OCI-LY3 (cell line): ENCODE results near the gene CELA2A.

Experiments used
- H2AFZ ChIP-seq: fragments of 200-600, 300-600 bp; shearing (Covaris generic); 2 replicates; pipeline ENCODE4 v1.6.0; 2014; ENCODE audit warnings: antibody characterized with exemption, low read depth, low read length
- H3K27ac ChIP-seq: fragments of 200-600, 300-600 bp; sonication (generic); 2 replicates; pipeline ENCODE4 v1.5.1; 2014; ENCODE audit warnings: mild to moderate bottlenecking, low read length, moderate library complexity, mixed read lengths
- H3K27me3 ChIP-seq: fragments of 200-600, 300-600 bp; sonication (generic); 2 replicates; pipeline ENCODE4 v1.6.1; 2014; ENCODE audit warnings: low read depth, low read length, mixed read lengths
- H3K36me3 ChIP-seq: fragments of 200-600, 300-600 bp; sonication (generic); replicated peaks from 2 replicates; pipeline ENCODE3; 2014; ENCODE audit warnings: low read depth, low read length, mixed read lengths
- H3K4me1 ChIP-seq: fragments of 300-600, 200-600 bp; sonication (generic); 2 replicates; pipeline ENCODE4 v1.6.1; 2014; ENCODE audit warnings: low read length, mixed read lengths
- H3K4me2 ChIP-seq: fragments of 200-600, 300-600 bp; sonication (generic); 2 replicates; pipeline ENCODE4 v1.6.1; 2014; ENCODE audit warnings: low read length, mixed read lengths
- H3K4me3 ChIP-seq: fragments of 300-600, 200-600 bp; sonication (generic); 2 replicates; pipeline ENCODE4 v1.5.1; 2014; ENCODE audit warnings: antibody characterized with exemption, mild to moderate bottlenecking, low read length, moderate library complexity
- H3K79me2 ChIP-seq: fragments of 300-600, 200-600 bp; shearing (Covaris generic); 2 replicates; pipeline ENCODE4 v1.6.1; 2014; ENCODE audit warnings: mild to moderate bottlenecking, low read length, mixed read lengths
- H3K9ac ChIP-seq: fragments of 300-600, 200-600 bp; shearing (Covaris generic); 2 replicates; pipeline ENCODE4 v1.6.0; 2014; ENCODE audit warnings: mild to moderate bottlenecking, low read length, moderate library complexity
- H3K9me3 ChIP-seq: fragments of 200-600, 300-600 bp; shearing (Covaris generic); 2 replicates; pipeline ENCODE4 v1.6.1; 2014; ENCODE audit warnings: low read length, mixed read lengths; ENCODE audit not compliant: insufficient read depth
- H4K20me1 ChIP-seq: fragments of 200-600, 300-600 bp; sonication (generic); 2 replicates; pipeline ENCODE4 v1.6.1; 2016; ENCODE audit warnings: low read length, mixed read lengths; ENCODE audit not compliant: insufficient read depth
- CTCF ChIP-seq: fragments of 200-600, 300-600 bp; sonication (generic); IDR thresholded peaks from 2 replicates; pipeline ENCODE4 v1.5.1; 2014; ENCODE audit warnings: antibody characterized with exemption, low read length, low read depth
- EZH2phosphoT487 ChIP-seq: fragments of 200-600 bp; shearing (Covaris generic); IDR thresholded peaks from 2 replicates; pipeline ENCODE4 v1.6.1; 2018; ENCODE audit warnings: antibody characterized with exemption, mixed run types, low read depth

Gene CELA2A

GRCh38 chr1:15439325-15439724, 17.2 kb upstream of the CELA2A start:
- no peak overlapping the region for H3K27ac ChIP-seq
- H3K9me3 ChIP-seq: no peaks in the 10 kb centered on the region
- no peak overlapping the region for H2AFZ ChIP-seq
- H3K9ac ChIP-seq: no peak overlapping the region
- no peak overlapping the region for H3K4me3 ChIP-seq
- H3K27me3 ChIP-seq: no peaks in the 10 kb centered on the region
- H3K36me3 ChIP-seq: no peaks in the 10 kb centered on the region
- H4K20me1 ChIP-seq: no peaks in the 10 kb centered on the region
- peaks cover 11% of the 10 kb centered on the region for H3K4me1 ChIP-seq
- H3K4me2 ChIP-seq: no peak overlapping the region
- H3K79me2 ChIP-seq: no peaks in the 10 kb centered on the region
- no peak for TF ChIP-seq EZH2phosphoT487
- TF ChIP-seq CTCF: no peak

- Histone ChIP-seq H3K27me3 (no peaks in the 10 kb centered on the region), H3K27ac (no peak overlapping the region), H3K9ac (no peak overlapping the region), H3K4me2 (no peak overlapping the region), H3K36me3 (no peaks in the 10 kb centered on the region), H2AFZ (no peak overlapping the region), H4K20me1 (no peaks in the 10 kb centered on the region), H3K79me2 (no peaks in the 10 kb centered on the region), H3K4me3 (no peak overlapping the region), H3K9me3 (no peaks in the 10 kb centered on the region), H3K4me1 (peaks cover 11% of the 10 kb centered on the region)
- TF ChIP-seq CTCF: no peak
- no peak for TF ChIP-seq EZH2phosphoT487
These were observed 16.2 kb upstream of the CELA2A start for GRCh38 chr1:15440357-15440756.

- H3K27ac ChIP-seq: no peak overlapping the region
- no peak overlapping the region for H3K4me2 ChIP-seq
- no peak overlapping the region for H3K4me3 ChIP-seq
- H3K4me1 ChIP-seq: peaks cover 11% of the 10 kb centered on the region
- TF ChIP-seq CTCF (no peak), EZH2phosphoT487 (no peak)
- no peaks in the 10 kb centered on the region for H3K36me3 ChIP-seq
- H3K27me3 ChIP-seq: no peaks in the 10 kb centered on the region
- H2AFZ ChIP-seq: no peak overlapping the region
- H3K9ac ChIP-seq: no peak overlapping the region
- no peaks in the 10 kb centered on the region for H3K9me3 ChIP-seq
- no peaks in the 10 kb centered on the region for H4K20me1 ChIP-seq
- H3K79me2 ChIP-seq: no peaks in the 10 kb centered on the region
These were observed 15.3 kb upstream of the CELA2A start for GRCh38 chr1:15441247-15441646.

GRCh38 chr1:15442119-15442518, 14.4 kb upstream of the CELA2A start:
- Histone ChIP-seq H3K79me2 (no peaks in the 10 kb centered on the region), H3K9me3 (no peaks in the 10 kb centered on the region), H3K4me2 (no peak overlapping the region), H3K4me1 (peaks cover 11% of the 10 kb centered on the region), H3K9ac (no peak overlapping the region), H4K20me1 (no peaks in the 10 kb centered on the region), H3K36me3 (no peaks in the 10 kb centered on the region), H3K27me3 (no peaks in the 10 kb centered on the region), H3K27ac (no peak overlapping the region), H2AFZ (no peak overlapping the region), H3K4me3 (no peak overlapping the region)
- TF ChIP-seq EZH2phosphoT487: no peak

- peaks cover 11% of the 10 kb centered on the region for H3K4me1 ChIP-seq
- no peak overlapping the region for H2AFZ ChIP-seq
- no peaks in the 10 kb centered on the region for H3K36me3 ChIP-seq
- no peak overlapping the region for H3K9ac ChIP-seq
- no peaks in the 10 kb centered on the region for H4K20me1 ChIP-seq
- H3K27ac ChIP-seq: no peak overlapping the region
- H3K4me2 ChIP-seq: no peak overlapping the region
- no peak overlapping the region for H3K4me3 ChIP-seq
- no peaks in the 10 kb centered on the region for H3K79me2 ChIP-seq
- H3K27me3 ChIP-seq: no peaks in the 10 kb centered on the region
- H3K9me3 ChIP-seq: no peaks in the 10 kb centered on the region
- TF ChIP-seq EZH2phosphoT487 (no peak), CTCF (no peak)
These were observed 13.8 kb upstream of the CELA2A start for GRCh38 chr1:15442759-15443158.
